Skeletal muscle cell (primary cell): ENCODE data around the gene NCOA6.
A peak's percentile ranks its signal among the peaks of the same experiment; 100 is the strongest.
"Not testable (repeated sequence)": the region's sequence is repeated elsewhere in the genome, so short reads cannot be mapped to it uniquely, and the experiment has no call there.

ENCODE experiments used
- DNase-seq: peaks from one replicate; pipeline ENCODE4 v3.0.0-alpha.2; 2010; ENCODE audit warnings: low read depth
- H3K4me3 ChIP-seq: 2 replicates; pipeline ENCODE4 v1.5.1; 2011; ENCODE audit warnings: low read depth, mild to moderate bottlenecking, control low read depth, low read length, moderate library complexity

The NCOA6 gene

DNA sequence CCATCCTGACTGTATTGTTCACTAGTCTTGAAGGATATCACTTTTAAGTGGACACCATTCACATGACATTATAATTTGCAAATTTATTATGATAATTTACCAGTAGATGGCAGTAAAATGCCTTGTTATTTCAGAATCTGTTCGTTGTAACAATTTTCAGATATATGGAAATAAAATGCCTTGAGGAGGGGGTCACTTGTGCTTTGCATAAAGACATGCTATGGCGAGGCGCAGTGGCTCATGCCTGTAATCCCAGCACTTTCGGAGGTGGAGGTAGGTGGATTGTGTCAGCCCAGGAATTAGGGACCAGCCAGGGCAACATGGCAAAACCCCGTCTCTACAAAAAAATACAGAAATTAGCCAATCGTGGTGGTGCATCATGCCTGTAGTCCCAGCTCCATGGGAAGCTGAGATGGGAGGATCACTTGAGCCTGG lies 9.0 kb upstream of the NCOA6 start:
- H3K4me3 ChIP-seq, result peak overlapping the region; percentile 20
- DNase-seq, result no peak

GRCh38 chr20:34831936-34832335 lies 6.5 kb upstream of the NCOA6 start:
- H3K4me3 ChIP-seq, result no peak overlapping the region
- no peak for DNase-seq

- DNase-seq, result no peak
- no peak overlapping the region for H3K4me3 ChIP-seq
These were observed 3.7 kb upstream of the NCOA6 start for GRCh38 chr20:34829191-34829590.

DNA sequence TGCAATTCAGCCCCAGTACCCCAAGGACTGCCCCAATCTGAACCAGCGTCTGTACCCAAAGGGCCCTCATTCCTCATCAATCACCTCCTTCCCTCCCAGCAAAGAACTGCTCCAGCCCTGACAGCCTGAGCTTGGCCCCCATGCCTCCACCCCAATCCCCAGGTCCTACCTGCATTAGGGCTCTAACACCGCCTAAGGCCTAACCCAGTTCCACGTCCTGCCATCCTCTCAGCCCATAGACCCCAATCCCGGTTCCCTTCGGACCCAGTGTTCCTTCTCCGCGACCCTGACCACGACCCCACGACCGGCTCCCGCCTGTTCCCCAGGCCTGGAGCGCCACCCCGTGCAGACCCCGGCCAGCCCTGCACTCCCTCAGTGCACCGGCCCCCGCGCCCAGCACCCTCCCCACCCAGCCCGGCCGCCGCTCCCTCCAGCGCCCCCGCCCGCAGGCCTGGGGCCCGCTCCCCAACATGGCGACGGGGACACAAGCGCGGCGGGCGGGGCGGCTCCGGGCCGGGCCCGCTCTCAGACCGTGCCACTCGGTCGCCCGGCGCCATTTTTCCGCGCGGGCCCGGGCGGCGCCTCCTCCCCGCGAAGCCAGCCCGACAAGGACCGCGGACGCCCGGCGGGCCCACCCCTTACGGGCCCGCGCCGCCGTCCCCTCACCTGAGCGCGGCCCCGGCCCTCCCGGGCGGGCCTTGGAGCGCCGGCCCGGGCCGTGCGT lies 483 bp downstream of the NCOA6 start:
- peak; percentile 3 for DNase-seq
- peak overlapping the region; percentile 83 for H3K4me3 ChIP-seq

DNA sequence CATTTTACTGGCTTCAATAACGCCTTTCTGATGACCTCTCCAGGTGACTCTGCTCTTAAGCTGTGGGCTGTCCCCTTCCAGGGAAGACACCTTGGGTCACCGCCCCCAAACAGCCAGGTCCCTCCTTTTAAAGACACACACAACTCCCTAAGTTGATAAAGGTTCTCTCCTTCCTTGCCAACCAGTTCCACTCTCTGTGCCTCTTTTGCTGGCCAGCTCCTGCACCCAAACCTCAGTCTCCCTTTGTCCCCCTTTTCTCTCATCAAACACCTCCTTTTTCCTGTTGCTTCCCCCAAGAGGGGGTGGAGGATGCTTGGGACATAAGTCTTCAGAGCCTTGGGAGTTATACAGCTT lies 1.0 kb downstream of the NCOA6 start:
- DNase-seq, result peak; percentile 4
- H3K4me3 ChIP-seq, result peak overlapping the region; percentile 83

DNA sequence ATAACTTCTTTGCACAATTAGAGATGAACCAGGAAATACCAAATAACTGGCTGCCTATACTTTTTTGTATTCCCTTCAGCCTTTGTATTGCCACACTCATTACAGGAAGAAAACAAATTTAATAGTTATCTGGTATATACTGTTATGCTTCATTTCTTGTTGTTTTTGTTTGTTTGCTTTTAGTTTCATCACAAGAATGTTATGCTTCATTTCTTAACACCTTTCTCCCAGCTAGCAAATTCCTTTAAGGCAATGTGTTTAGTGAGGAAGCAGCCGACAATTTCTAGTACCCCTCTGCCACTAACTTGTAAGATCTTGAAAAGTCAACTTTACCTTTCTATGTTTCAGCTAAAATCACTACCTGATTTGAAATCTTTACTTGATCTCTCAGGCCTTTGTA lies 1.4 kb downstream of the NCOA6 start:
- peak overlapping the region; percentile 83 for H3K4me3 ChIP-seq
- no peak for DNase-seq

DNA sequence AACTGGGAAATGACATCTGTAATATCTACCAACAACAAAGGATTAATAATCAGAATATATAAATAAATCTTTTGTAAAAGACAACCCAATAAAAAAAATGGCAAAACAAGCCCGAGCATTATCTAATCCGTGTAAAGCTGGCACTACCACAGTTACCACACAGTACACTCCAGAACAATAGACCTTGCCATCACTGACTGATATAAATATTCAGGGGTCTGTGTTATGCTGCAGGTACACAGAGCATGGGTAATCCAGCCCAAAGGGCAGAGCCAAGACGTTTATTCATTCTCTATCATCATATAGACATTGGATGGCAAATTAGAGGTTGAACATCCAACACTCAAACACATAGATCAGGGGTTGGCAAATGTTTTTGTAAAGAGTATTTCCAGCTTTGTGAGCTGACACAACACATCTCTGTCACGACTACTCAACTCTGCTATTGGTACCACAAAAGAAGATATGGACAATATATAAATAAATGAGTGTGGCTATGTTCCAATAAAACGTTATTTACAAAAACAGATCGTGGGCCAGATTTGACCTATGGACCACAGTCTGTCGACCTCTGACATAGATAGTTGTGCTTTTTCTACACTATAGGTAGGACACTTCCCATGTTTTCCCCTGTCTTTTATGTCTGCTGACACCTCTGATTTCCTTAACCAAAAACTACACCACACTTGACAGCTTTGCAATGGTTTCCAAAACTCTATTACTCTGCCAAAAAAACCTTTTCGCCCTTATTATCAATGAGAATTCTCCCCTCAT lies 4.5 kb downstream of the NCOA6 start:
- no peak overlapping the region for H3K4me3 ChIP-seq
- no peak for DNase-seq

- DNase-seq, result no peak
- H3K4me3 ChIP-seq, result no peak overlapping the region
These were observed 7.7 kb downstream of the NCOA6 start for GRCh38 chr20:34817801-34818200.

GRCh38 chr20:34817072-34817471 lies 8.4 kb downstream of the NCOA6 start:
- H3K4me3 ChIP-seq, result no peak overlapping the region
- no peak for DNase-seq

- no peak for DNase-seq
- H3K4me3 ChIP-seq, result no peak overlapping the region
These were observed 9.8 kb downstream of the NCOA6 start for GRCh38 chr20:34815636-34816035.

DNA sequence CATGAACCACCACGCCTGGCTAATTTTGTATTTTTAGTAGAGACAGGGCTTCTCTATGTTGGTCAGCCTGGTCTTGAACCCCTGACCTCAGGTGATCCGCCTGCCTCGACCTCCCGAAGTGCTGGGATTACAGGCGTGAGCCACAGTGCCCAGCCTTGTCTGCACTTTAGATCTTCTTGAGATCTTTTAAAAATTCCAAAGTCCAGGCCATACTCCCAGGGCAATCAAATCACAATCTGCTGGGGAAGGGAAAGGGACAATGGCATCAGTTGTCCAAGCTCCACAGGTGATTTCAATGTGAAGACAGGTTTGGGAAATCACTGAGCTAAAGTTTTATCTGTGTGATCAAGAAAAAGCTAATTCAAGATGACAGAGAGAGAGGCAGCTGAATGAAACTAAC lies 16.9 kb downstream of the NCOA6 start:
- DNase-seq, result no peak
- no peak overlapping the region for H3K4me3 ChIP-seq

DNA sequence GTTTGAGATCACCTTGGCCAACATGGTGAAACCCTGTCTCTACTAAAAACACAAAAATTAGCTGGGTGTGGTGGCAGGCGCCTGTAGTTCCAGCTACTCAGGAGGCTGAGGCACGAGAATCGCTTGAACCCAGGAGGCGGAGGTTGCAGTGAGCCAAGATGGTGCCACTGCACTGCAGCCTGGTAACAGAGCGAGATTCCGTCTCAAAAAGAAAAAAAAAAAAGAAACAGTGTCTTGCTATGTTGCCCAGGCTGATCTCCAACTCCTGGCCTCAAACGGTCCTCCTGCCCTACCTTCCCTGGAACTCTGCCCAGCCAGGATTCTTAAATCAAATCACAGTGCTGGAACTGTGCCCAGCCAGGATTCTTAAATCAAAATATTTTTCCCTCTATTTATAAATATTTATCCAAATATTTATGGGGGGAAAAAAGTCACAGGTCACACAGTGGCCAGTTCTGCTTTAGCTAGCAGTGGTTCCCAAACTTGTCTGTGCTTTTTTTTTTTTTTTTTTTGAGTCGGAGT lies 17.4 kb downstream of the NCOA6 start:
- DNase-seq, H3K4me3 ChIP-seq: not testable (repeated sequence)

DNA sequence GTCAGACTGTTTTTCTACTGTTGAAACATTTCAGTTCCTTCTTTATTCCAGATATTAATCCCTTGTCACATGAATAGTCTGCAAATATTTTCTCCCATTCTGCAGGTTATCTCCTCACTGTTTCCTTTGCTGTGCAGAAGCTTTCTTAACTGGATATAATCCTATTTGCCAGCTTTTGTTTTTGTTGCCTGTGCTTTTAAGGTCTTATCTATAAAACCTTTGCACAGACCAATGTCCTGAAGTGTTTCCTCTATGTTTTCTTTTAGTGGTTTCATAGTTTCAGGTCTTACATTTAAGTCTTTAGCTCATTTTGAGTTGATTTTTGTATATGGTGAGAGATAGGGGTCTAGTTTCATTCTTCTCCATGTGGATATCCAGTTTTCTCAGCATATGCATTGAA lies 19.2 kb downstream of the NCOA6 start:
- DNase-seq, result no peak
- no peak overlapping the region for H3K4me3 ChIP-seq

DNA sequence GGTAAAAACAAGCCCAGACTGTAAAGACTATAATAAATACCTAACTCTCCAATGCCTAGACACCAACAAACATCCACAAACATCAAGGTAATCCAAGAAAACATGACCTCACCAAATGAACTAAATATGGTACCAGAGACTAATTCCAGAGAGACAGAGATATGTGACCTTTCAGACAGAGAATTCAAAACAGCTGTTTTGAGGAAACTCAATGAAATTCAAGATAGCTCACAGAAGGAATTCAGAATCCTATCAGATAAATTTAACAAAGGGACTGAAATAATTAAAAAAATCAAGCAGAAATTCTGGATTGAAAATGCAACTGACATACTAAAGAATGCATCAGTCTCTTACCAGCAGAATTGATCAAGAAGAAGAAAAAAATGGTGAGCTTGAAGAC lies 26.6 kb downstream of the NCOA6 start:
- no peak for DNase-seq
- H3K4me3 ChIP-seq, result no peak overlapping the region

DNA sequence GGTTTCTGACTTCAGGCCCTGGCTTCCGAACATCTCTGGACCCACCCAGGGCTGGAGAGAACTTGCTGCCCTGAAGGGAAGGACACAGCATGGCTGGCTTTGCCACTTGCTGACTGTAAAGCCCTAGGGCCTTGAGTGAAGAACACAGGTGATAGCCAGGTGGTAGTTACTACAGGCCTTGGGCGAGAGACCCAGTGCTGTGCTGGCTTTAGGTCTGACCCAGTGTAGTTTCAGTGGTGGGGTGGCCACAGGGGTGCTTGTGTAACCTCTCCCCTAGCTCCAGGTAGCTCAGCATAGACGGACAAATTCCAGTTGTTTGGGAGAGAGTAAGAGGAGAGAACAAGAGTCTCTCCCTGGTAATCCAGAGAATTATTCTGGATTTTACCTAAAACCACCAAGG lies 27.1 kb downstream of the NCOA6 start:
- H3K4me3 ChIP-seq, result no peak overlapping the region
- no peak for DNase-seq

GRCh38 chr20:34797012-34797995 lies 28.1 kb downstream of the NCOA6 start:
- H3K4me3 ChIP-seq, result no peak overlapping the region
- DNase-seq, result no peak

- DNase-seq, result no peak
- H3K4me3 ChIP-seq, result no peak overlapping the region
These were observed 31.4 kb downstream of the NCOA6 start for GRCh38 chr20:34794006-34794585.

- H3K4me3 ChIP-seq, result no peak overlapping the region
These were observed 32.6 kb downstream of the NCOA6 start for GRCh38 chr20:34792687-34793363.

More at GRCh38 chr20:34792687-34793363, 32.6 kb downstream of the NCOA6 start:
- DNase-seq, result no peak
